Adipose tissue (tissue), 3 donors: ENCODE data around the gene CPPED1. TPM values are rescaled to one million over a fixed set of nuclear protein-coding genes. Genes with fewer than 3 reads are reported as not detected.
"Not testable (repeated sequence)": the region's sequence is repeated elsewhere in the genome, so short reads cannot be mapped to it uniquely, and the experiment has no call there.

Experiments
- H3K27ac ChIP-seq: one replicate; pipeline ENCODE4 v1.5.1; 2013; ENCODE audit warnings: low read depth, low read length
- WGBS, 3 donors: extraction: QIAGEN DNeasy Blood & Tissue Kit; methylation state at CpG; one replicate each; pipeline ENCODE4 v1.1.7; 2013; 5-methylcytosine and 5-hydroxymethylcytosine counted together
- polyA plus RNA-seq, 3 donors: library from polyadenylated mRNA; stranded (reverse); fragments of 200-250 nt; gene quantifications; one replicate each; pipeline ENCODE4 v1.2.3, GENCODE V29; 2013
- donor health status: healthy with polysubstance abuse.
- donor health status: Bipolar disorder and iron deficiency.
- donor health status: healthy.

CPPED1 gene
- polyA plus RNA-seq, 3 donors = 3.4 to 15.3 (median 11.0) TPM

GRCh38 chr16:12805066-12805465, 1.4 kb upstream of the CPPED1 start:
- H3K27ac ChIP-seq = no peak overlapping the region
- 73 to 100% (median 90%) methylated on average over 2 of the region's 2 CpGs for WGBS, 3 donors

GRCh38 chr16:12804395-12804794, 708 bp upstream of the CPPED1 start:
- no peak overlapping the region for H3K27ac ChIP-seq
- 79 to 87% (median 82%) methylated on average over 9 of the region's 9 CpGs for WGBS, 3 donors

DNA sequence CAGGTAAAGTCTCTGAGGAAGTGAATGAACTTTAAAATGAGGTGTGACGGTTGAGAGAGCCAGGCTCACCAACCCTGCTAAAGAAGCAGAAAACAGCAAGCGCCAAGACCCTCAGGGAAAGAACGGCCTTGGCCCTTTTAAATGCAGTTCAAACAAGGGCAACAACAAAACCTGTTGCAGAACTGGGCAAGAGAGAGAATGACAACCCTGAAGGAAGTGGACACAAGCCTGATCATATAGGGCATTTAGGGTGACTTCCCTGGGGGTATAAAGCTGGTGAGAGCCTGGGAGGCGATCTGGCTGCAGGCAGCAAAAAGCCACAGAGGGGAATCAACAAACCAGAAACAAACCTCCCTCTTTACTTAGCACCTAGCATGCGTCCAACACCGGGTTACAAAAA, 1.0 kb downstream of the CPPED1 start:
- 77 to 85% (median 78%) methylated on average over 6 of the region's 6 CpGs for WGBS, 3 donors
- H3K27ac ChIP-seq = no peak overlapping the region

DNA sequence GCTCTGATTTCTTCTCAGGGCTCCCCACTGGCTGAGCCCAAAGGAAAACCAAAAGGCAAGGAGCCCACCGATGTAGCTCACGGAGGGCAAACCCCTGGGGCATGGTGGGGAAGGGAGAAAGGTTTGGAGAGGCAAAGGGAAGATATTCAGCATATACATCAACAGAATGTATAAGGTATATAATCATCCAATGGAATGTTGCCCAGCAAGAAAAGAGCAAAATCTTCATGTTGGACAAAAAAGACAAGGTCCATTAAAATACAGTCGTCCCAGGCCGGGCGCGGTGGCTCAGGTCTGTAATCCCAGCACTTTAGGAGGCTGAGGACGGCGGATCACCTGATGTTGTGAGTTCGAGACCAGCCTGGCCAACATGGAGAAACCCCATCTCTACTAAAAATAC, 1.6 kb downstream of the CPPED1 start:
- H3K27ac ChIP-seq = no peak overlapping the region
- 84 to 87% (median 87%) methylated on average over 9 of the region's 9 CpGs for WGBS, 3 donors

GRCh38 chr16:12801511-12802042, 2.1 kb downstream of the CPPED1 start:
- H3K27ac ChIP-seq = no peak overlapping the region
- WGBS, 3 donors = 26 to 38% (median 29%) methylated on average over 4 of the region's 4 CpGs

- WGBS, 3 donors = 44 to 83% (median 49%) methylated on average over 6 of the region's 6 CpGs
Measured at GRCh38 chr16:12800817-12801216, 2.9 kb downstream of the CPPED1 start.

GRCh38 chr16:12799996-12800395, 3.7 kb downstream of the CPPED1 start:
- 78 to 88% (median 86%) methylated on average over 8 of the region's 8 CpGs for WGBS, 3 donors
- not testable (repeated sequence) for H3K27ac ChIP-seq

More at GRCh38 chr16:12800817-12801216, 2.9 kb downstream of the CPPED1 start:
- H3K27ac ChIP-seq = no peak overlapping the region

GRCh38 chr16:12798846-12799245, 4.8 kb downstream of the CPPED1 start:
- WGBS, 3 donors = 64 to 82% (median 80%) methylated on average over 5 of the region's 5 CpGs
- H3K27ac ChIP-seq = no peak overlapping the region

DNA sequence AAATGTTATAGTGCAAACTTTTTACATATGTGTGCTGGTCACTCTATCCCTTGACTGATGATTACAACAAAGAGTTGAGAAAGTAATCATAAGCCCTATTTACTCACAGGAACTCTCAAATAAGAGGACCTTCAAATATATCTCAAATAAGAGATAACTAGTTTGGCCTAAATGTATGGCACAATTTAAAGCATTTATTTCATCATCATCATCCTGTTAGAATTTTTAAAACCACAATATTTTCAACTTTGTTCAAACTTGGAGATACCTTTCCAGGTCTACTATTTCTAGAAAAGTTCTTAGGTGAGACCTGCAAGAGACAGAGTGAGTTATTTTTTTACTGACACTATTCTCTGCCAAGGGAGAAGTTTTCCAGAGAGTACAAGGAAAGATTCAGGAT, 5.5 kb downstream of the CPPED1 start:
- no peak overlapping the region for H3K27ac ChIP-seq

GRCh38 chr16:12796498-12796897, 7.2 kb downstream of the CPPED1 start:
- no peak overlapping the region for H3K27ac ChIP-seq
- 95 to 97% (median 97%) methylated on average over 5 of the region's 5 CpGs for WGBS, 3 donors

DNA sequence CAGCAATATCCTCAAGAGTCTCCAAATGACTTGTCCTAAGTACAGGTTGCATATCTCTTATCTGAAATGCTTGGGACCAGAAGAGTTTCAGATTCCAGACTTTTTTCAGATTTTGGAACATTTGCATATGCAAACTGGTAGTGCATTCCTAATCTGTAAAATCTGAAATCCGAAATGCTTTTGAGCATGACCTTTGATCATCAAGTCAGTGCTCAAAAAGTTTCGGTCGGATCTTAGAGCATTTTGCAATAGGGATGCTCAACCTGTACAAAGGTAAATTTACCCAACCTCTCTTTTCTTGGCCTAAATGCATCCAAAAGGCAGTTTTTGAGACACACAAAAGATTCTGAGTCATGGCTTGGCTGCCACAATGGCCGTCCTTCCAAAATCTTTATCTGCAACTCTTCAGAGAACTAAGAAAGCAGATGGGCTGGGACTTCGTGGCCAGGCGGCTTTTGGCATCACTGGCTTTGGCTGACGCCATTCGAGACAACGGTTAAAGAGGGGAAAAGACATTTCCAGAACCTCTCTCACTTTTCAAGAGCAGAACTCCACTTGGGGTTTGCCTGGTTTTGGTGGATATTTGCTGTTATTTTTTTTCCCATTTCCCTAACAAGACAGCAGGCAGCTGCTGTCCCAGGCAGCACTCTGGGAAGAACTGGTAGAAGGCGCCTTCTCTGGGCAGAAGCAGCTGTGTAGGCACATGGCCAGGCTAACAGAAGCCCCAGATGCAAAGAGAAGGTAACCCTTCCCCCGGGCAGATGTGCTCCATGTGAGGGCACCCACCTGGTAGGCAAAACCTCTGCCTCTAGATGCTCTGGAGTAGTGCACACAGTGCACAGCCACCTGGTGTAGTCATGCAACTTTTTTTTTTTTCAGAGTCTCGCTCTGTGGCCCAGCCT, 8.9 kb downstream of the CPPED1 start:
- WGBS, 3 donors = 68 to 85% (median 75%) methylated on average over 12 of the region's 12 CpGs
- H3K27ac ChIP-seq = no peak overlapping the region

- H3K27ac ChIP-seq = no peak overlapping the region
- 67 to 75% (median 68%) methylated on average over 3 of the region's 3 CpGs for WGBS, 3 donors
Measured at GRCh38 chr16:12793865-12794240, 9.8 kb downstream of the CPPED1 start.

- 91 to 96% (median 91%) methylated on average over 9 of the region's 9 CpGs for WGBS, 3 donors
Measured at GRCh38 chr16:12793120-12793864, 10.4 kb downstream of the CPPED1 start.

DNA sequence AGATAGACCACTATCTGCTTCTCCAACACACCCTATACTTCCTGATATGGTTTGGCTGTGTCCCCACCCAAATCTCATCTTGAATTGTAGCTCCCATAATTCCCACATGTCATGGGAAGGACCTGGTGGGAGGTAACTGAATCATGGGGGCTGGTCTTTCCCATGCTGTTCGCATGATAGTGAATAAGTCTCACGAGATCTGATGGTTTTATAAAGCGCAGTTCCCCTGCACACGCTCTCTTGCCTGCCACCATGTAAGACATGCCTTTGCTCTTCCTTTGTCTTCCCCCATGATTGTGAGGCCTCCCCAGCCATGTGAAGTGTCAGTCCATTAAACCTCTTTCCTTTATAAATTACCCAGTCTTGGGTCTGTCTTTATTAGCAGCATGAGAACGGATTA, 11.2 kb downstream of the CPPED1 start:
- H3K27ac ChIP-seq = not testable (repeated sequence)
- 92 to 97% (median 96%) methylated on average over 5 of the region's 5 CpGs for WGBS, 3 donors

More at GRCh38 chr16:12793120-12793864, 10.4 kb downstream of the CPPED1 start:
- no peak overlapping the region for H3K27ac ChIP-seq

DNA sequence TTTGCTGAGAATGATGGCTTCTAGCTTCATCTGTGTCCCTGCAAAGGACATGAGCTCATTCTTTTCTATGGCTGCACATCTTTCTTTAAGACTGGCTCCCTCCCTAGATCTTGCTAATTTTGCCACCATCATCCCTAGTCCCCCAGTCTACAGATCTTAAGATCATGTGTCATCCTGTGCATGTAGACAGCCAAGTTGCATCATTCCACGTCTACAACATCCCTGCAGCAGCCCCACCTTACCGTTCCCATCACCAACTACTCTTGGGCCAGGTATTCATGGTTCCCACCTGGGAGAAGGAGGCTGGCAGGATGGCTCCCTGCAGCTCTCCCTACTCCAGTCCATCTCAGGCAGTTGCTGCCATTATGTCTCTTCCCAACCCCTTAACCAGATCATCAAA, 12.3 kb downstream of the CPPED1 start:
- no peak overlapping the region for H3K27ac ChIP-seq
- WGBS, 3 donors = 65 to 91% (median 71%) methylated on average over 2 of the region's 2 CpGs

DNA sequence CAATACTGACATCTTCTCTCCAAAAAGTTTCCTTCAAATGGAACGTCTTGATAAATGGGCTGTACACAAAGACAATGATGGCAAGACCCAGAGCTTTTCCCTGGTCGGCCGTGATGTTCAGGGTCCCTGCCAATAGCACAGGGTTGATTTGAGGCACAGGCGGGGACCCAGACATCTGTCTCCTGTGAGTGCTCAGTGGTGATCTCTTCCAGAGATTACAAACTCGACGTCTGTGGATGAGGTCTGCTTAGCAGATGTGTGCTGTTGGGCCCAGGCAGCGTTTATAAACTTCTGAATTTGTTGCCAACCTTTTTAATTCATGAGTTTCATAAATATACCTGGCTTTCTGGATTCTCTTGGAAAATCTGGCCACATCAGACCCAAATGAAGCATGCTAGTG, 14.9 kb downstream of the CPPED1 start:
- 75 to 87% (median 80%) methylated on average over 7 of the region's 7 CpGs for WGBS, 3 donors
- no peak overlapping the region for H3K27ac ChIP-seq

GRCh38 chr16:12786081-12786480, 17.6 kb downstream of the CPPED1 start:
- 95 to 98% (median 97%) methylated on average over 6 of the region's 6 CpGs for WGBS, 3 donors
- H3K27ac ChIP-seq = no peak overlapping the region

DNA sequence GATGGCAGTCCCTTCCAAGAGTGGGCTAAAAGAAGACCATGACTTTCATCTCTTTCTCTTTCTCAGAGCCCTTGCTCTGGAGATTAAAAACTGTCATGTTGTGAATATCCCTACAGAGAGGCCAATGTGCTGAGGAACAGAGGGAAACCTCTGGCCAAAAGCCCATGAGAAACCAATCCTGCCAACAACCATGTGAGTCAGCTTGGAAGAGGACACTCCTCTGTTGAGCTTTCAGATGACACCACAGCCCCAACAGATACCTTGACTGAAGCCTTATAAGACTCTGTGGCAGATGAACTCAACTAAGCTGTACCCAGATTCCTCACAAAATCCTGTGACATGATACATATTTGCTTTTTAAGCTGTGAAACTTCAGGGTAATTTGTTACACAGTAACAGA, 19.6 kb downstream of the CPPED1 start:
- H3K27ac ChIP-seq = no peak overlapping the region

GRCh38 chr16:12781777-12782176, 21.9 kb downstream of the CPPED1 start:
- no peak overlapping the region for H3K27ac ChIP-seq
- WGBS, 3 donors = 88 to 90% (median 89%) methylated on average over 8 of the region's 8 CpGs
